Lung microvascular endothelial cell (primary cell): ENCODE results near the gene HLA-DOA. TPM values are rescaled to one million over a fixed set of nuclear protein-coding genes. Genes with fewer than 3 reads are reported as not detected.

ENCODE experiments used
- DNase-seq, 2 donors: peaks; one replicate each; pipeline versions ENCODE4 v3.0.0 to v3.0.0-alpha.2; 2010; ENCODE audit warnings: low read depth in 2 of 2
- total RNA-seq: library from RNA; depleted of rRNA; stranded (reverse); fragments of >200 nt; gene quantifications from 2 replicates; pipeline ENCODE4 v1.2.1, GENCODE V29; 2014

HLA-DOA gene
- total RNA-seq, 1 donor from 2014 or later: not detected

DNA sequence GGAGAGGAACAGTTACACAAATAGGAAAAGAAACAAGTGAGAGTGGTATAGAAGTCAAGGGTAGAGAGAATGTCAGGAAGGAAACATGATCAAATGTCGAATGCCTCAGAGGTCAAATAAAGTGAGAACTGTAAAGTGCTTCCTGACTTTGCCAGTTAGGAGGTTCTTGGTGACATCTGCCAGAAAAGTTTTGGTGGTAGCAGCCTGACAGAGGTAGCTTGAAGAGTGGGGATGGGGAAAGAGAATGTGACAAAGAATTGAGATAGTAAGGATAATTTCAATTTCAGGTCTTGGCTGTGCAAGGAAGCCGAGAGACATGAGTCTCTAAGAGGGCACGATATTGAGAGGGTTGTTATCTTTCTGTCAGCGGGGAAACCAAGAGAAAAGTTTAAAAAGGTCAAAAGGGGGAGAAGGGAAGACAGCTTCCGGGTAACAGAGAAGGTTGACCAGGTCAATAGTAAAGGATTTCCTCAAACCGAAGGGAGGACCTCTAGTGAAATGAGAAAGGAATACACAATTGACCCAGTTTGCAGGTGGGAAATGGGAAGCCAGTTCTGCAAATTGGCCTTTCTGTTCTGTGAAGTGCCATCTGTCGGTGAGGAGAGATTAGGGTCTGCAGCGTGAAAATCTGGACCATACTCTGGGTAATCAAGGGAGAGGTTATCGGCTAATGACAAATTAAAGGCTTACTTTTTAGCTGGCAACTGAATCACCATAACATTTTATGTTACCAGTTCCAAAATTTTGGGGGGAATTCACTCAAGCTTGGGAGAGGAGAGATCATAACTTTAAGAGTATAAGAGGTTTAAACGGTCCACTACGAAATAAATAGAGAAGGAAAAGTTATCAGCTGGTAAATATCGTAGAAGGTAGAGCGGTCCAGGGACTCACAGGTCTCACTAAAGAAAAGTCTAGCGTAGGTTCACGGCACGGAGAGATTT, 42.0 kb downstream of the HLA-DOA start:
- DNase-seq: peak; percentile 61 to 73

- no peak for DNase-seq
Observed at GRCh38 chr6:32964776-32965175, 44.6 kb downstream of the HLA-DOA start.

GRCh38 chr6:32963866-32964265, 45.5 kb downstream of the HLA-DOA start:
- DNase-seq: no peak

DNA sequence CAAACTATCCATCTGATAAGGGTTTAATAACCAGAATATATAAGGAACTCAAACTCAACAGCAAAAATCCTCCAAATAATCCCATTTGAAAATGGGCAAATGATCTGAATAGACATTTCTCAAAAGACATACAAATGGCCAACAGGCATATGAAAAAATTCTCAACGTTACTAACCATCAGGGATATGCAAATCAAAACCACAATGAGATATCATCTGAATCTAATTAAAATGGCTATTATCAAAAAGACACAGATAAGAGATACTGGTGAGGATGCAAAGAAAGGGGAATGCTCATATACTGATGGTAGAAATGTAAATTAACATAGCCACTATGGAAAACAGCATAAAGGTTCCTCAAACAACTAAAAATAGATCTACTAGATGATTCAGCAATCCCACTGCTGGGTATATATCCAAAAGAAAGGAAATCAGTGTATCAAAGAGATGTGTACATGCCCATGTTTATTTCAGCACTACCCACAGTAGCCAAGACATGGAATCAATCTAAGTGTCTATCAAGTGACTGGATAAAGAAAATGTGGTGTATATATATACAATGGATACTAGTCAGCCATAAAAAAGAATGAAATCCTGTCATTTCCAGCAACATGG, 47.1 kb downstream of the HLA-DOA start:
- no peak for DNase-seq

DNA sequence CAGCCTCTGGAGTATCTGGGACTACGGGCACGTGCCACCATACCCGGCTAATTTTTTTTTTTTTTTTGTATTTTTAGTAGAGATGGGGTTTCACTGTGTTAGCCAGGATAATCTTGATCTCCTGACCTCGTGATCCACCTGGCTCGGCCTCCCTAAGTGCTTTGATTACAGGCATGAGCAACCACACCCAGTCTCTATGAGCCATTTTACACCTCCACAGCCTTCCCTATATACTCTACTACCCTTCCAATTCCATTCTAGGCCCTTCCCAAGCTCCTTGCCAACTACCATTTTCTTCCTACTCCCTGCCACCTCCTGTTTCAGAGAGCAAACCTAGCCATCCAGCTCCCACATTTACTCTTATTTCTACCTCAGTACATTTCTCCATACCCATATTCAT, 48.8 kb downstream of the HLA-DOA start:
- DNase-seq: no peak

DNA sequence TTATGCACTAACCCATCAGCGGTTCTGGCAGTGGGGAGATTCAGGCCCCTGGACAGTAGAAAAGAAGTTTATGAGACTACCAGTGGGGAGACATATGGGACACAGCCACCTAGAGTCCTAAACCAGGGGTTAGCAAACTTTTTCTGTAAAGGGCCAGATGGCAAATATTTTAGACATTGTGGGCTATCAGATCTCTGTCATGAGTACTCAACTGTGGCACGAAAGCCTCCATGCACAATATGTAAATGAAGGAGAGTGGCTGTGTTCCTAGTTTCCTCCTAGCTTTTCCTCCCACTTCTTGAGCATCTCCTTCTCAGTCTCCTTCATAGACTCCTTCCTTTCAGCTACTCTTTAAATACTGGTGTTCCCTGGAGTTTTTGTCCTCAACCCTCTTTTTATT, 53.2 kb downstream of the HLA-DOA start:
- DNase-seq: no peak

- peak in 1 of 2 donors; percentile 28 for DNase-seq
Observed at GRCh38 chr6:32954986-32955802, 54.2 kb downstream of the HLA-DOA start.

DNA sequence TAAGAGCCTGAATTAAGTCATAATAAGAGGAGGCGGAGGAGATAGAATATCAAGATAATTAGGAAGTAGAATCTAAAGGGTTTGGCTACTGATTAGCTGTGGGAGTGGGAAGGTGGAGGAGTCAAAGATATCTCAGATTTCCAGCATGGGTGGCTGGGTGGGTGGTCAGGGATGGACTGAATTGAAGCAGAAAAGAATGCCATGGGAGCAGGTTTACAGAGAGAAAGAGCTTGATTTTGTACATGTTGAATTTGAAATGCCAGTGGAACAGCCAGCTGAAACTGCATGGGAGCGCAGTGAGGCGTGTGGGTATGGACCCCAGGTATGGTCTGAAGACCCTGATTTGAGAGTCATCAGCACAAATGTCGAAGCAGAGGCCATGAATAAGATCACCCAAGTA, 55.1 kb downstream of the HLA-DOA start:
- DNase-seq: no peak

Other genes with a start within 250 kb of the HLA-DOA start
- gene HLA-DQB2, start 246.1 kb downstream of the HLA-DOA start, total RNA-seq: not detected in 2 replicates
- gene HLA-DOB, start 192.6 kb downstream of the HLA-DOA start, total RNA-seq: 0.22 TPM in 1 of 2 replicates, not detected in the other
- gene TAP2, start 170.9 kb downstream of the HLA-DOA start, total RNA-seq: 15.0 and 30.4 TPM in 2 replicates
- gene PSMB8, start 165.5 kb downstream of the HLA-DOA start, total RNA-seq: 42.1 and 57.8 TPM in 2 replicates
- 22.4 and 31.7 TPM in 2 replicates for gene TAP1, start 155.9 kb downstream of the HLA-DOA start, total RNA-seq
- gene PSMB9, start 155.4 kb downstream of the HLA-DOA start, total RNA-seq: 20.5 and 24.8 TPM in 2 replicates
- gene HLA-DMB, start 68.6 kb downstream of the HLA-DOA start, total RNA-seq: under 0.01 TPM in 1 of 2 replicates, not detected in the other
- gene HLA-DMA, start 56.5 kb downstream of the HLA-DOA start, total RNA-seq: 0.20 and 0.44 TPM in 2 replicates
- gene BRD2, start 41.0 kb downstream of the HLA-DOA start, total RNA-seq: 34.0 and 49.8 TPM in 2 replicates
- gene HLA-DPA1, start 64.1 kb upstream of the HLA-DOA start, total RNA-seq: 3.0 and 10.5 TPM in 2 replicates
- gene HLA-DPB1, start 66.4 kb upstream of the HLA-DOA start, total RNA-seq: 7.3 and 12.2 TPM in 2 replicates
- gene COL11A2, start 182.9 kb upstream of the HLA-DOA start, total RNA-seq: under 0.01 and 0.20 TPM in 2 replicates
- 15.5 and 18.3 TPM in 2 replicates for gene RXRB, start 191.1 kb upstream of the HLA-DOA start, total RNA-seq
- 79.8 and 95.2 TPM in 2 replicates for gene SLC39A7, start 191.3 kb upstream of the HLA-DOA start, total RNA-seq
- 7.0 and 8.5 TPM in 2 replicates for gene HSD17B8, start 195.1 kb upstream of the HLA-DOA start, total RNA-seq
- gene RING1, start 198.9 kb upstream of the HLA-DOA start, total RNA-seq: 14.4 and 22.8 TPM in 2 replicates